Panc1 (cell line): ENCODE results near the gene PCDHB16.
"Not testable (repeated sequence)": the region's sequence is repeated elsewhere in the genome, so short reads cannot be mapped to it uniquely, and the experiment has no call there.

Source experiments
- CTCF ChIP-seq: fragments of 450-650 bp; IDR thresholded peaks from 2 replicates; pipeline ENCODE4 v1.5.1; 2017; ENCODE audit warnings: mild to moderate bottlenecking
- POLR2AphosphoS5 ChIP-seq: IDR thresholded peaks from 2 replicates; pipeline ENCODE4 v1.6.1; 2012; ENCODE audit warnings: mild to moderate bottlenecking, low read depth, low read length, moderate library complexity
- REST ChIP-seq, 2 experiments: IDR thresholded peaks; 2 replicates each; pipeline ENCODE4 v1.6.1; 2011 to 2012; ENCODE audit warnings: low read depth in 2 of 2, control low read depth in 1 of 2, low read length in 1 of 2, mild to moderate bottlenecking in 1 of 2, moderate library complexity in 1 of 2; ENCODE audit not compliant: insufficient read depth in 1 of 2

GRCh38 chr5:141215504-141215903 lies 33.3 kb downstream of the PCDHB16 start:
- not testable (repeated sequence) for TF ChIP-seq CTCF; REST (IDR thresholded peaks at IDR 0.05; ENCODE audit: insufficient read depth in 1 of 2, low read depth in 2 of 2, low read length in 1 of 2); POLR2AphosphoS5
